ENCODE data around the gene KIAA2012.

The KIAA2012 gene

DNA sequence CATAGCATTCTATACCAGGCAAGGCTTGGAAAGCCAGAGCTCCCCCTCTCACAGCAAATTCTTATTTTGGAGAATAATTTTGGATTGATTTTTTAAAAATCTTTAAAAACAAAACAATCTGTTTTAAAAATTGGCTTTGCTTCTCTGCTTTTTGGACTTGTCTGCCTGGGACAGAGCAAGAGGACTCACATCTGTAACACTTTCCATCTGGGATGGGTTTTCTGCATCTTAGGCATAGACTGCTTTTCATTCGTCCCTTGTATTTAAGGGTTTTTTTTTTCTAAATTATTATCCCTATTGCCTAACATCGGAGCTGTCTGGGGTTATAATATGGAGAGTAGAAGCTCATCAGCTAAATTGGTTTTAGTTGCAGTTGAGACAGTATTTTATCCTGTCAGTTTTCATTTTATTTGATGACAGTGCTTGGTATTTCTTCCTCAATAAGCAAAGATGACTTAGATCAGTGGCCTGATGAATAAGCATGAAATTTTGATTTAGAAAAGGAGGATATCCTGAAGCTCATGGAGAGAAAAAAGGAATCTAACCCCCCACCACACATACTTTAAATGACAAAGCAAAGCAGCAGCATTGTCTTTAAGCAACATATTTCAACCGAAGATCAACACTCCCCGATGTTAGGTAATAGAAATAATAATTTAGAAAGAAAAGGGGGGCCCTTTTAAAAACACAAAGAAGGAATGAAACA, 41.7 kb upstream of the KIAA2012 start:
- no peaks in the 10 kb centered on the region for H3K9me2 ChIP-seq (replicated peaks; ENCODE audit: control insufficient read depth, low read length)

DNA sequence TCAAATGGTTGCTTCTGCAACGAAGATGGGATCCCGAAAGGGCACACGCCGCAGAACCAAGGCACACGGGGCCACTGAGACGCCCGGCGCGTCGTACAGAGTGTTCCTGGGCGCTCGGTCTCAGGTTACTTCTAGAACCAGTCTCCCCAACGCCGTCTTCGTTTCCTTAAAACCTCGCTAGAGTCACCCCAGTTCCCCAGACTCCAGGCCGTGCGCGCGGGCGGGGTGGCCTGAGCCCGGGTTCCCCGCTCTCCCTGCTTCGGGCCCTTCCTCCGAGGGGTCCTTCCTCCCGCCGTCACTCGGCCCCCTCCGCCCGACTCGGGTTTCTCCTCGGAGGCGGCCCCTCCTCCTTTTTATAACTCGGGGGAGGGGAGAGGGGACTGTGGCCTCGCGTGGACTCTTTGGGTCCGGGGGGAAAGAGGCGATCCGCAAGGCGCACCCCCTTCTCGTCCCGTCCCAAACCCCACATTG, 40.2 kb upstream of the KIAA2012 start:
- Histone ChIP-seq H3K79me2 (ENCODE audit: control insufficient read depth, low read length) (no peaks in the 10 kb centered on the region), H3K4me3 (ENCODE audit: low read length) (peak overlapping the region; percentile 68)

More for the DNA sequence above, 41.7 kb upstream of the KIAA2012 start:
- Histone ChIP-seq H3K4me2 (ENCODE audit: low read length) (no peak overlapping the region), H3K36me3 (ENCODE audit: control insufficient read depth, low read length) (no peaks in the 10 kb centered on the region), H3K4me1 (ENCODE audit: control insufficient read depth, low read length) (peaks cover 11% of the 10 kb centered on the region), H3K27me3 (ENCODE audit: control insufficient read depth, low read length) (peaks cover 49% of the 10 kb centered on the region), H3K4me3 (ENCODE audit: low read length) (no peak overlapping the region), H3K9me3 (ENCODE audit: control insufficient read depth, insufficient read depth, low read length) (no peaks in the 10 kb centered on the region), H3F3A (ENCODE audit: control insufficient read depth, insufficient read depth) (no peaks in the 10 kb centered on the region), H3K79me2 (ENCODE audit: control insufficient read depth, low read length) (no peaks in the 10 kb centered on the region), H3K27ac (ENCODE audit: low read depth, low read length) (no peak overlapping the region), H4K20me1 (ENCODE audit: control insufficient read depth, insufficient read depth, low read depth, low read length) (no peaks in the 10 kb centered on the region)
- no peak for TF ChIP-seq EZH2phosphoT487 (IDR thresholded peaks at IDR 0.05; ENCODE audit: borderline replicate concordance, low read length)
- TF ChIP-seq, protein P1, sequence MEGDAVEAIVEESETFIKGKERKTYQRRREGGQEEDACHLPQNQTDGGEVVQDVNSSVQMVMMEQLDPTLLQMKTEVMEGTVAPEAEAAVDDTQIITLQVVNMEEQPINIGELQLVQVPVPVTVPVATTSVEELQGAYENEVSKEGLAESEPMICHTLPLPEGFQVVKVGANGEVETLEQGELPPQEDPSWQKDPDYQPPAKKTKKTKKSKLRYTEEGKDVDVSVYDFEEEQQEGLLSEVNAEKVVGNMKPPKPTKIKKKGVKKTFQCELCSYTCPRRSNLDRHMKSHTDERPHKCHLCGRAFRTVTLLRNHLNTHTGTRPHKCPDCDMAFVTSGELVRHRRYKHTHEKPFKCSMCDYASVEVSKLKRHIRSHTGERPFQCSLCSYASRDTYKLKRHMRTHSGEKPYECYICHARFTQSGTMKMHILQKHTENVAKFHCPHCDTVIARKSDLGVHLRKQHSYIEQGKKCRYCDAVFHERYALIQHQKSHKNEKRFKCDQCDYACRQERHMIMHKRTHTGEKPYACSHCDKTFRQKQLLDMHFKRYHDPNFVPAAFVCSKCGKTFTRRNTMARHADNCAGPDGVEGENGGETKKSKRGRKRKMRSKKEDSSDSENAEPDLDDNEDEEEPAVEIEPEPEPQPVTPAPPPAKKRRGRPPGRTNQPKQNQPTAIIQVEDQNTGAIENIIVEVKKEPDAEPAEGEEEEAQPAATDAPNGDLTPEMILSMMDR (IDR thresholded peaks at IDR 0.05; ENCODE audit: low read depth, low read length, poor library complexity, severe bottlenecking): no peak

DNA sequence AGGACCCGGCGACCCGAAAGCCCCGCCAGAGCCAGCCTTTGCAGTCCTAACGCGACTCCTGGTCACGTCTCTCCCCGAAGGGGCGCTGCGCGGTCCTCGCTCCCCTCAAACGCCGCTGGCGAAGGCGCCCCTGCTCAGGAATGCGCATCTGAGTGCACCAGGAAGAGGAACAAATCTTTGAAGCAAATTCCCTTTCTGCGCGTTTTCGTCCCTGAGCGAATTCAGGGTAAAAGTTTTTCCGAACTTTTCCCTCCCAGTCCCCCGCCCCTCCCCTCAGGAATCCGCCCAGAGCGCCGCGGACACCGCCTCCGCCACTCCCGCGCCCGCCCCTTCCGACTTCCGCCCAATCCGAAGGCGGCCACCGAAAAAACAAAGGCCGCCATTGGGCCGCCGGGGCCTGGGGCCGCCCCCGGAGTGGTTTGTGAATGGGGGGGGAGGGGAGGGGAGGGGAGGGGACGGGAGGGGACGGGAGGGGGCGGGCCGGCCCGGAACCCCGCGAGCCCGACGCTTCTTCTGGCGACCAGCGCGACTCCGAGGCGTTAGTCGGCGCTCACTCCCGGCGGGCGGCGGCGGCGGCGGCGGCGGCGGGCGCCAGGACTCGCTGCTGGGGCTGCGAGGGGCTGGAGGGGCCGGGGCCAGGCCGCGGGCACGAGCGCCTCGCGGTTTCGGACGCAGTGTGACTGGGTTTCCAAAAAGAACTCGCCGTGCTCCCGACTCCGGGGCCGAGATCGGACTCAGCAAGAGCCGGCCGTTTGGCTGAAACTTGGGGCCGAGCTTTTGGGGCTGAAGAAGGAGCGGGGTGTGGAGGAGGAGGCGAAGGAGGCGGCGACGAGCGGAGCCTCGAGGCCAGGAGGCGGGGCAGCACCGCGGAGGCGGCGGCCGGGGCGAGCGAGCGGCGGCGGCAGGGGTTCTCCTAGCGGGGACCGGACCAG, 39.5 kb upstream of the KIAA2012 start, which contains the start of gene FZD7:
TSS of gene FZD7 (plus strand) at position 539 of the 932 bp plus-strand sequence. CDS start 793 bp downstream, outside the sequence.
- no peaks in the 10 kb centered on the region for H3K36me3 ChIP-seq (ENCODE audit: control insufficient read depth, low read length)
- no peaks in the 10 kb centered on the region for H3K79me2 ChIP-seq (ENCODE audit: control insufficient read depth, low read length)
- H3K4me1 ChIP-seq (ENCODE audit: control insufficient read depth, low read length): peaks cover 11% of the 10 kb centered on the region
- no peaks in the 10 kb centered on the region for H3F3A ChIP-seq (ENCODE audit: control insufficient read depth, insufficient read depth)
- no peaks in the 10 kb centered on the region for H3K9me3 ChIP-seq (ENCODE audit: control insufficient read depth, insufficient read depth, low read length)
- H3K9me2 ChIP-seq (replicated peaks; ENCODE audit: control insufficient read depth, low read length): no peaks in the 10 kb centered on the region
- no peak for TF ChIP-seq EZH2phosphoT487 (IDR thresholded peaks at IDR 0.05; ENCODE audit: borderline replicate concordance, low read length)
- TF ChIP-seq, protein P1 (IDR thresholded peaks at IDR 0.05; ENCODE audit: low read depth, low read length, poor library complexity, severe bottlenecking): peak; percentile 50
- H3K27me3 ChIP-seq (ENCODE audit: control insufficient read depth, low read length): peaks cover 62% of the 10 kb centered on the region
- no peak within 1 kb of the TSS for H3K27ac ChIP-seq (ENCODE audit: low read depth, low read length)
- peak within 1 kb of the TSS; percentile 75 for H3K4me3 ChIP-seq (ENCODE audit: low read length)
- H4K20me1 ChIP-seq (ENCODE audit: control insufficient read depth, insufficient read depth, low read depth, low read length): no peaks in the 10 kb centered on the region
- H3K4me2 ChIP-seq (ENCODE audit: low read length): peak within 1 kb of the TSS; percentile 87

More for the DNA sequence above, 40.2 kb upstream of the KIAA2012 start:
- 0 out of 2 replicates have a peak, but pooled peaks have one; percentile 81 for TF ChIP-seq EZH2phosphoT487 (IDR thresholded peaks at IDR 0.05; ENCODE audit: borderline replicate concordance, low read length)
- TF ChIP-seq, protein P1 (IDR thresholded peaks at IDR 0.05; ENCODE audit: low read depth, low read length, poor library complexity, severe bottlenecking): no peak
- H3K4me1 ChIP-seq (ENCODE audit: control insufficient read depth, low read length): peaks cover 11% of the 10 kb centered on the region
- no peaks in the 10 kb centered on the region for H3F3A ChIP-seq (ENCODE audit: control insufficient read depth, insufficient read depth)
- H3K4me2 ChIP-seq (ENCODE audit: low read length): peak overlapping the region; percentile 73
- no peaks in the 10 kb centered on the region for H3K36me3 ChIP-seq (ENCODE audit: control insufficient read depth, low read length)
- H3K27me3 ChIP-seq (ENCODE audit: control insufficient read depth, low read length): peaks cover 59% of the 10 kb centered on the region
- no peaks in the 10 kb centered on the region for H4K20me1 ChIP-seq (ENCODE audit: control insufficient read depth, insufficient read depth, low read depth, low read length)
- H3K9me2 ChIP-seq (replicated peaks; ENCODE audit: control insufficient read depth, low read length): no peaks in the 10 kb centered on the region
- no peak overlapping the region for H3K27ac ChIP-seq (ENCODE audit: low read depth, low read length)
- H3K9me3 ChIP-seq (ENCODE audit: control insufficient read depth, insufficient read depth, low read length): no peaks in the 10 kb centered on the region
